Neural cell (in vitro differentiated cells): ENCODE results near the gene TUBG1. TPM values are rescaled to one million over a fixed set of nuclear protein-coding genes. Genes with fewer than 3 reads are reported as not detected.

Source experiments
- H2AFZ ChIP-seq: fragments of 200-600, 300-800 bp; sonication (generic), shearing (Covaris generic); 2 replicates; pipeline ENCODE4 v1.6.0; 2014; ENCODE audit warnings: low read depth, mild to moderate bottlenecking, antibody characterized with exemption, low read length, moderate library complexity
- H3F3A ChIP-seq: fragments of 200-600 bp; shearing (Covaris generic); 2 replicates; pipeline ENCODE4 v1.6.1; 2016; ENCODE audit warnings: mild to moderate bottlenecking, moderate library complexity, mixed read lengths, antibody characterized with exemption, low read length; ENCODE audit not compliant: insufficient read depth, poor library complexity, severe bottlenecking
- H3K27ac ChIP-seq: fragments of 200-600, 300-800 bp; sonication (generic), shearing (Covaris generic); 2 replicates; pipeline ENCODE4 v1.5.1; 2014; ENCODE audit warnings: mild to moderate bottlenecking, low read length, moderate library complexity
- H3K27me3 ChIP-seq: fragments of 300-800, 200-600 bp; sonication (generic), shearing (Covaris generic); 2 replicates; pipeline ENCODE4 v1.6.0; 2014; ENCODE audit warnings: mild to moderate bottlenecking, low read depth, low read length, moderate library complexity; ENCODE audit not compliant: insufficient read depth
- H3K36me3 ChIP-seq: fragments of 300-800, 200-600 bp; sonication (generic), shearing (Covaris generic); 2 replicates; pipeline ENCODE4 v1.5.1; 2014; ENCODE audit warnings: mild to moderate bottlenecking, antibody characterized with exemption, low read length, moderate library complexity; ENCODE audit not compliant: insufficient read depth
- H3K4me2 ChIP-seq: fragments of 300-800, 200-600 bp; sonication (generic), shearing (Covaris generic); 2 replicates; pipeline ENCODE4 v1.6.0; 2014; ENCODE audit warnings: mild to moderate bottlenecking, low read length
- H3K4me3 ChIP-seq: fragments of 300-800, 200-600 bp; sonication (generic), shearing (Covaris generic); 2 replicates; pipeline ENCODE4 v1.5.1; 2014; ENCODE audit warnings: mild to moderate bottlenecking, low read length, moderate library complexity
- H3K79me2 ChIP-seq: fragments of 200-600 bp; shearing (Covaris generic); replicated peaks from 2 replicates; pipeline ENCODE4 v1.6.0; 2014; ENCODE audit warnings: mild to moderate bottlenecking, low read length, moderate library complexity; ENCODE audit not compliant: insufficient read depth
- H3K9ac ChIP-seq: fragments of 300-800, 200-600 bp; sonication (generic), shearing (Covaris generic); 2 replicates; pipeline ENCODE4 v1.6.1; 2016; ENCODE audit warnings: mild to moderate bottlenecking, low read length, mixed read lengths
- H3K9me2 ChIP-seq: fragments of 200-600 bp; shearing (Covaris generic); 2 replicates; pipeline ENCODE4 v1.6.1; 2016; ENCODE audit warnings: mild to moderate bottlenecking, low read length, mixed read lengths; ENCODE audit not compliant: insufficient read depth
- H3K9me3 ChIP-seq: fragments of 200-600, 300-800 bp; sonication (generic), shearing (Covaris generic); 2 replicates; pipeline ENCODE4 v1.6.1; 2016; ENCODE audit warnings: mild to moderate bottlenecking, mixed run types, low read length, moderate library complexity, mixed read lengths
- H4K20me1 ChIP-seq: fragments of 200-600 bp; shearing (Covaris generic); 2 replicates; pipeline ENCODE4 v1.6.1; 2016; ENCODE audit warnings: mild to moderate bottlenecking, mixed run types; ENCODE audit not compliant: insufficient read depth
- CTCF ChIP-seq: fragments of 450-650 bp; IDR thresholded peaks from 2 replicates; pipeline ENCODE4 v1.5.1; 2014; ENCODE audit warnings: antibody characterized with exemption, mild to moderate bottlenecking, moderate library complexity; ENCODE audit not compliant: poor library complexity, severe bottlenecking
- EP300 ChIP-seq: fragments of 450-650 bp; conservative IDR thresholded peaks from 2 replicates; pipeline ENCODE4 v1.6.1; 2014; ENCODE audit warnings: antibody characterized with exemption, mild to moderate bottlenecking, moderate library complexity; ENCODE audit not compliant: poor library complexity, severe bottlenecking
- EZH2 ChIP-seq: fragments of 200-600, 300-800 bp; shearing (Covaris generic), sonication (generic); IDR thresholded peaks from 2 replicates; pipeline ENCODE4 v1.6.1; 2014; ENCODE audit warnings: antibody characterized with exemption, low read length, borderline replicate concordance, mild to moderate bottlenecking; ENCODE audit not compliant: insufficient read depth, poor library complexity, severe bottlenecking
- MXI1 ChIP-seq: fragments of 450-650 bp; conservative IDR thresholded peaks from 2 replicates; pipeline ENCODE4 v1.6.1; 2014; ENCODE audit warnings: antibody characterized with exemption, mild to moderate bottlenecking; ENCODE audit not compliant: poor library complexity, severe bottlenecking
- REST ChIP-seq: IDR thresholded peaks from 2 replicates; pipeline ENCODE4 v1.6.1; 2012; ENCODE audit warnings: borderline replicate concordance
- SMC3 ChIP-seq: fragments of 450-650 bp; conservative IDR thresholded peaks from 2 replicates; pipeline ENCODE4 v1.6.1; 2014; ENCODE audit warnings: antibody characterized with exemption, mild to moderate bottlenecking, moderate library complexity; ENCODE audit not compliant: poor library complexity
- polyA plus RNA-seq: library from polyadenylated mRNA; depleted of rRNA; stranded (reverse); fragments of >200 nt; gene quantifications from 2 replicates; pipeline ENCODE4 v1.2.3, GENCODE V29; 2014

Gene TUBG1
- polyA plus RNA-seq, 1 donor from 2014 or later = 14.2 TPM

- Histone ChIP-seq H3K79me2 (no peaks in the 10 kb centered on the region), H3K9ac (no peak overlapping the region), H3K36me3 (no peaks in the 10 kb centered on the region), H3K27me3 (no peaks in the 10 kb centered on the region), H4K20me1 (no peaks in the 10 kb centered on the region), H3K4me3 (peak overlapping the region; percentile 93), H3K9me2 (no peaks in the 10 kb centered on the region), H3K4me2 (no peak overlapping the region), H3K27ac (no peak overlapping the region), H3F3A (no peaks in the 10 kb centered on the region), H3K9me3 (no peaks in the 10 kb centered on the region), H2AFZ (no peak overlapping the region)
- TF ChIP-seq EP300 (no peak), CTCF (no peak), REST (no peak), EZH2 (no peak), MXI1 (no peak), SMC3 (no peak)
Observed at GRCh38 chr17:42660692-42661345, 51.3 kb downstream of the TUBG1 start.

Other genes with a start within 250 kb of the TUBG1 start
- gene STAT3, start 221.2 kb upstream of the TUBG1 start, polyA plus RNA-seq = 24.2 and 25.5 TPM in 2 replicates
- gene CAVIN1, start 186.4 kb upstream of the TUBG1 start, polyA plus RNA-seq = 0.07 and 0.18 TPM in 2 replicates
- gene ATP6V0A1, start 150.8 kb upstream of the TUBG1 start, polyA plus RNA-seq = 92.1 and 94.0 TPM in 2 replicates
- gene NAGLU, start 73.4 kb upstream of the TUBG1 start, polyA plus RNA-seq = 12.1 and 17.1 TPM in 2 replicates
- 1.0 and 2.1 TPM in 2 replicates for gene HSD17B1, start 56.8 kb upstream of the TUBG1 start, polyA plus RNA-seq
- gene COASY, start 47.5 kb upstream of the TUBG1 start, polyA plus RNA-seq = 8.2 and 10.1 TPM in 2 replicates
- gene MLX, start 42.6 kb upstream of the TUBG1 start, polyA plus RNA-seq = 35.7 and 47.2 TPM in 2 replicates
- 22.5 and 36.2 TPM in 2 replicates for gene PSMC3IP, start 32.0 kb upstream of the TUBG1 start, polyA plus RNA-seq
- gene RETREG3, start 309 bp upstream of the TUBG1 start, polyA plus RNA-seq = 30.1 and 34.6 TPM in 2 replicates
- gene TUBG2, start 49.6 kb downstream of the TUBG1 start, polyA plus RNA-seq = 24.9 and 28.9 TPM in 2 replicates
- 18.4 and 20.2 TPM in 2 replicates for gene PLEKHH3, start 67.3 kb downstream of the TUBG1 start, polyA plus RNA-seq
- 3.1 and 5.1 TPM in 2 replicates for gene CCR10, start 72.2 kb downstream of the TUBG1 start, polyA plus RNA-seq
- 21.9 and 23.9 TPM in 2 replicates for gene CNTNAP1, start 72.8 kb downstream of the TUBG1 start, polyA plus RNA-seq
- gene EZH1, start 135.4 kb downstream of the TUBG1 start, polyA plus RNA-seq = 52.5 and 68.3 TPM in 2 replicates
- 0.96 and 2.1 TPM in 2 replicates for gene RAMP2, start 151.5 kb downstream of the TUBG1 start, polyA plus RNA-seq
- gene VPS25, start 163.8 kb downstream of the TUBG1 start, polyA plus RNA-seq = 128 and 133 TPM in 2 replicates
- 0.10 TPM in 1 of 2 replicates, not detected in the other for gene WNK4, start 170.9 kb downstream of the TUBG1 start, polyA plus RNA-seq
- 222 and 234 TPM in 2 replicates for gene COA3, start 189.0 kb downstream of the TUBG1 start, polyA plus RNA-seq
- 0.21 and 1.2 TPM in 2 replicates for gene CNTD1, start 189.2 kb downstream of the TUBG1 start, polyA plus RNA-seq
- gene BECN1, start 214.6 kb downstream of the TUBG1 start, polyA plus RNA-seq = 74.7 and 87.7 TPM in 2 replicates
- 56.6 and 67.0 TPM in 2 replicates for gene PSME3, start 223.7 kb downstream of the TUBG1 start, polyA plus RNA-seq
- 1.8 and 2.8 TPM in 2 replicates for gene AOC2, start 234.9 kb downstream of the TUBG1 start, polyA plus RNA-seq
- gene AOC3, start 241.5 kb downstream of the TUBG1 start, polyA plus RNA-seq = 0.35 and 0.54 TPM in 2 replicates